Activated CD8-positive, alpha-beta T cell treated with anti-CD3 and anti-CD28 coated beads for 36 hours (primary cell): ENCODE results near the gene BEND6. TPM values are rescaled to one million over a fixed set of nuclear protein-coding genes. Genes with fewer than 3 reads are reported as not detected.

Experiments
- ATAC-seq: fragments of 200-7000 bp; cut with Tn5 transposase; one replicate; pipeline ENCODE4 v1.10.0; 2021; ENCODE audit warnings: mild to moderate bottlenecking, moderate library complexity
- CTCF ChIA-PET: fragments of 350-600 bp; sonication (Branson Sonifier 250); formaldehyde crosslinking; loops from one replicate; lab custom pipeline; 2021; ENCODE audit warnings: antibody characterized with exemption; lab: Charles Lee
- POLR2A ChIA-PET: fragments of 350-600 bp; sonication (Branson Sonifier 250); formaldehyde crosslinking; loops from one replicate; lab custom pipeline; 2021; ENCODE audit warnings: antibody characterized with exemption; lab: Charles Lee
- DNase-seq: peaks from one replicate; pipeline ENCODE4 v3.0.0-alpha.2; 2020
- H3K27ac Mint-ChIP-seq: one replicate; pipeline ENCODE4 v1.8.0; 2021; ENCODE audit warnings: mild to moderate bottlenecking, mixed read lengths
- H3K27me3 Mint-ChIP-seq: one replicate; pipeline ENCODE4 v1.8.0; 2021; ENCODE audit warnings: mixed read lengths
- H3K36me3 Mint-ChIP-seq: one replicate; pipeline ENCODE4 v1.8.0; 2021; ENCODE audit warnings: low read depth, mixed read lengths
- H3K4me1 Mint-ChIP-seq: one replicate; pipeline ENCODE4 v1.8.0; 2021; ENCODE audit warnings: low read depth, mixed read lengths
- H3K4me3 Mint-ChIP-seq: one replicate; pipeline ENCODE4 v1.8.0; 2021; ENCODE audit warnings: mild to moderate bottlenecking, moderate library complexity, mixed read lengths
- H3K9me3 Mint-ChIP-seq: one replicate; pipeline ENCODE4 v1.8.0; 2021; ENCODE audit warnings: mixed read lengths
- intact Hi-C: fragments of 100-400 bp; cut with micrococcal nuclease; formaldehyde crosslinking; loops from one replicate; pipeline ENCODE4 v1.10.0; 2022
- total RNA-seq, 2 experiments: library from RNA; stranded (reverse); gene quantifications; one replicate each; pipeline ENCODE4 v1.2.3, GENCODE V29; 2021
- TF ChIP-seq, protein P1 (sequence below): fragments of 200-600 bp; IDR thresholded peaks from one replicate; pipeline ENCODE4 v1.8.0; 2022; ENCODE audit warnings: antibody characterized with exemption, mild to moderate bottlenecking

Gene BEND6
- total RNA-seq, 2 experiments from 2014 or later, result not detected

DNA sequence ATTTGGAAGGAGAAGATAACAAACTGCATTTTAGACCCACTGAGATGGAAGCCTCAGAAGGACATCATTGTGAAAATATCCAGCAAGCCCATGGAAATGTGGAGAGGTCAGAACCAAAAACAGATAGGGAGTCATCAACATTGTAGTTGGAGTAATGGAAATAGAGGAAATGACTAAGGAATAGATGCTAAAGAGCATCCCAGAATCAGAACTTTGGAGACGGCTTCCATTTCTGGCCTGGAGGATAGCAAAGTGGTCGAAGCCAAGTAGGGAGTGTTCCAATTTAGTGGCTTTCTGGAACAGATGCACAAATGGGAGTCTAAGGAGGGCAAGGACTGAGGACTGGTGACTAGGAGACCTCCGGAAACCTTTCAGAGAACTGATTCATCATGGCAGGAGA lies 3.6 kb downstream of the BEND6 start:
- TF ChIP-seq, protein P1, sequence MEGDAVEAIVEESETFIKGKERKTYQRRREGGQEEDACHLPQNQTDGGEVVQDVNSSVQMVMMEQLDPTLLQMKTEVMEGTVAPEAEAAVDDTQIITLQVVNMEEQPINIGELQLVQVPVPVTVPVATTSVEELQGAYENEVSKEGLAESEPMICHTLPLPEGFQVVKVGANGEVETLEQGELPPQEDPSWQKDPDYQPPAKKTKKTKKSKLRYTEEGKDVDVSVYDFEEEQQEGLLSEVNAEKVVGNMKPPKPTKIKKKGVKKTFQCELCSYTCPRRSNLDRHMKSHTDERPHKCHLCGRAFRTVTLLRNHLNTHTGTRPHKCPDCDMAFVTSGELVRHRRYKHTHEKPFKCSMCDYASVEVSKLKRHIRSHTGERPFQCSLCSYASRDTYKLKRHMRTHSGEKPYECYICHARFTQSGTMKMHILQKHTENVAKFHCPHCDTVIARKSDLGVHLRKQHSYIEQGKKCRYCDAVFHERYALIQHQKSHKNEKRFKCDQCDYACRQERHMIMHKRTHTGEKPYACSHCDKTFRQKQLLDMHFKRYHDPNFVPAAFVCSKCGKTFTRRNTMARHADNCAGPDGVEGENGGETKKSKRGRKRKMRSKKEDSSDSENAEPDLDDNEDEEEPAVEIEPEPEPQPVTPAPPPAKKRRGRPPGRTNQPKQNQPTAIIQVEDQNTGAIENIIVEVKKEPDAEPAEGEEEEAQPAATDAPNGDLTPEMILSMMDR, result no peak
- ATAC-seq, result no peak
- DNase-seq, result no peak
- POLR2A ChIA-PET, result no interaction called here
- Mint-ChIP-seq H3K27ac (no peak overlapping the region), H3K27me3 (peaks cover 35% of the 10 kb centered on the region), H3K4me3 (no peak overlapping the region), H3K4me1 (peaks cover 16% of the 10 kb centered on the region), H3K9me3 (no peaks in the 10 kb centered on the region), H3K36me3 (no peaks in the 10 kb centered on the region)
- intact Hi-C loops, result loop anchor here (5.0 kb wide), 1 partner anchor 46 kb away; no protein-coding TSS in a partner anchor
- CTCF ChIA-PET, result interaction anchor here (10.3 kb wide), 1 partner anchor 55 kb away, joined by 74 read pairs; no protein-coding TSS in a partner anchor

DNA sequence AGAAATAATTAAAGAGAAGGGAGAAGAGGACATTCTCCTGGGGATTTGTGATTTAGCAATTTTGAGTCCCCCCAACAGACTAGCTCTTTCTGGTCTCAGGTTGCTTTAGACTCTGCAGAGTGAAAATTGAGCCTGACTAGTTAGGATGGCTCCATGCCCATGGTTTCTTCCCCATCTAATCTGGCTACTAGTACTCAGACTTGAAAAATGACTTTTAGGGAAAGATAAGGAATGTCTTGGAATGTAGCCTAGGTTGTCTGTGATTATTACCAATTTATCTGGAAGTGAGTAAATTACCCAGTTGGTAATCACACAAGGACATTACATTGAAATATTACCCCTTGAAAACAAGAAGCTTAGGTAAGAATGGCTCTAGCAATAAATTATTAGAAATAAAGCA lies 4.2 kb downstream of the BEND6 start:
- intact Hi-C loops, result loop anchor here (5.0 kb wide), 1 partner anchor 47 kb away; no protein-coding TSS in a partner anchor
- no peak for DNase-seq
- no peak overlapping the region for H3K4me3 Mint-ChIP-seq
- H3K4me1 Mint-ChIP-seq, result peaks cover 10% of the 10 kb centered on the region
- CTCF ChIA-PET, result interaction anchor here (1.7 to 10.3 kb wide), 3 partner anchors 56 to 357 kb away, joined by 3 to 74 read pairs (median 4); no protein-coding TSS in a partner anchor
- TF ChIP-seq, protein P1, result no peak
- H3K27me3 Mint-ChIP-seq, result peaks cover 29% of the 10 kb centered on the region
- H3K9me3 Mint-ChIP-seq, result no peaks in the 10 kb centered on the region
- POLR2A ChIA-PET, result no interaction called here
- H3K27ac Mint-ChIP-seq, result no peak overlapping the region
- no peaks in the 10 kb centered on the region for H3K36me3 Mint-ChIP-seq
- no peak for ATAC-seq

DNA sequence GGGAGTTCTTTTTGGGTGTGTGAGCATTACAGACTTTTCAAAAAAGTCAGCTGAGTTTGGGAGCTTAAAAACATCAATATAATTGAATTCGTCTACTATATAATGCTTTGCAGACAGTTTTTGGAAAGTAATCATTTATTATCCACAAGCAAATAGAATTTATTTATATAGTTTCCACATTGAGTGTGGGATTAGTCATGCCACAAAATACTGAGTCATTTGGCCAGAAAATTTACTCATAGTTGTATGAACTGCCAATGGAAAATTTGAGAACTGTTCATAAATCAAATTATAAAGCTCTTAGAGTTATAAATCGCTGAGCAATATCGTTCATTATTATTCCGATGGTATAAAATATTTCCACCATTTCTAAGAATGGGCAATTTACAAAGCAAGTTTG lies 5.0 kb downstream of the BEND6 start:
- ChIA-PET POLR2A (no interaction called here), CTCF (interaction anchor here (1.7 to 10.3 kb wide), 3 partner anchors 57 to 356 kb away, joined by 3 to 74 read pairs (median 4); no protein-coding TSS in a partner anchor)
- intact Hi-C loops, result loop anchor here (5.0 kb wide), 1 partner anchor 48 kb away; no protein-coding TSS in a partner anchor
- TF ChIP-seq, protein P1, result no peak
- Mint-ChIP-seq H3K9me3 (no peaks in the 10 kb centered on the region), H3K4me3 (no peak overlapping the region), H3K4me1 (peaks cover 8% of the 10 kb centered on the region), H3K27ac (no peak overlapping the region), H3K36me3 (no peaks in the 10 kb centered on the region), H3K27me3 (peaks cover 26% of the 10 kb centered on the region)
- ATAC-seq (no peak), DNase-seq (no peak)

DNA sequence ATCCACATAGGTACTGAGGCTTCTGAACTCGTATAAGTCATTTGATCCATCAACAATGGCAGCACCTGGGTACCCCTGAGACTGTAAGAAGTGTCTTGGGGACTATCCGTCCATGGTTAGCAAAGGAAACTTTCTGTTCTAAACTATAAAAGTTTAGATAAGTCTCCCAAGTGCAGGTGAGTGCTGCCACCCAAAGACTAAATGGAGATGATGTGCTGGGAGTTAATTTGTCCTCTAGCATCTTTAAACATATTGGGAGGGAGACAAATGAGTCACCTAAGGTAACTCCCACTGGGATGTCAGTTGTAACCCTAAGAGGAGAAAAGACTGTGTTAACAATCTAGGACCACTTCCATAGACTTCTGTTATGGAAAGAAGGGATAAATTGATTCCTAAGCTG lies 6.2 kb downstream of the BEND6 start:
- H3K27me3 Mint-ChIP-seq, result peaks cover 21% of the 10 kb centered on the region
- H3K36me3 Mint-ChIP-seq, result no peaks in the 10 kb centered on the region
- H3K9me3 Mint-ChIP-seq, result no peaks in the 10 kb centered on the region
- peak; percentile 8 for DNase-seq
- intact Hi-C loops, result no loop called here
- TF ChIP-seq, protein P1, result no peak
- CTCF ChIA-PET, result interaction anchor here (0.5 to 10.3 kb wide), 3 partner anchors 58 to 262 kb away, joined by 3 to 74 read pairs (median 3); no protein-coding TSS in a partner anchor
- no peak for ATAC-seq
- no peak overlapping the region for H3K4me3 Mint-ChIP-seq
- POLR2A ChIA-PET, result no interaction called here
- H3K27ac Mint-ChIP-seq, result no peak overlapping the region
- no peaks in the 10 kb centered on the region for H3K4me1 Mint-ChIP-seq

DNA sequence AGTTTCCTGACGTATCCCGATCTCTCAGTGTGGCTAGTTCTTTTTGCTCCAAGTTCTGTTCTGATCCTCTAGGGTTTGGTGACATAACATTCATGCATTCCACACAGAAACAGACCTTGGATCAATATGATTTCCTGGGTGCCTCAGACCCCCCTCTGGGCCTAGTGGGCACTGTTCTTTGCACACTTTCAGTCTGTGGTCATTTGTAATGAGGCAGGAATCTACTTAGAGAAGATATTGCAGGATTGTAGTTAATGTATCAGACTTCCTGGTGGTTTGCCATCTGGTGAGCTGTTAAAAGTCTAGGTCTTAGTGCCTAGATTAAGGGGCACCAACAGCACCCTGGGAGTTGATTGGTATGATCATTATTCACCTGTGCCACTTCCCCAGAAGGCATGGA lies 7.5 kb downstream of the BEND6 start:
- no peak overlapping the region for H3K4me3 Mint-ChIP-seq
- H3K4me1 Mint-ChIP-seq, result no peaks in the 10 kb centered on the region
- H3K27me3 Mint-ChIP-seq, result peaks cover 10% of the 10 kb centered on the region
- DNase-seq (no peak), ATAC-seq (no peak)
- intact Hi-C loops, result no loop called here
- no peak overlapping the region for H3K27ac Mint-ChIP-seq
- ChIA-PET CTCF (interaction anchor here (1.0 to 10.3 kb wide), 2 partner anchors 59 to 355 kb away, joined by 3 to 74 read pairs; partner anchors contain the start of gene PRIM2), POLR2A (no interaction called here)
- H3K36me3 Mint-ChIP-seq, result no peaks in the 10 kb centered on the region
- TF ChIP-seq, protein P1, result no peak
- no peaks in the 10 kb centered on the region for H3K9me3 Mint-ChIP-seq
